Measurements from ENCODE around the gene QRSL1. TPM values are rescaled to one million over a fixed set of nuclear protein-coding genes. Genes with fewer than 3 reads are reported as not detected.

Gene QRSL1
- total and polyA plus RNA-seq, 2 donors (not counting 1 experiment from before 2014, with no cell fraction given), result 8.2 to 15.2 TPM

DNA sequence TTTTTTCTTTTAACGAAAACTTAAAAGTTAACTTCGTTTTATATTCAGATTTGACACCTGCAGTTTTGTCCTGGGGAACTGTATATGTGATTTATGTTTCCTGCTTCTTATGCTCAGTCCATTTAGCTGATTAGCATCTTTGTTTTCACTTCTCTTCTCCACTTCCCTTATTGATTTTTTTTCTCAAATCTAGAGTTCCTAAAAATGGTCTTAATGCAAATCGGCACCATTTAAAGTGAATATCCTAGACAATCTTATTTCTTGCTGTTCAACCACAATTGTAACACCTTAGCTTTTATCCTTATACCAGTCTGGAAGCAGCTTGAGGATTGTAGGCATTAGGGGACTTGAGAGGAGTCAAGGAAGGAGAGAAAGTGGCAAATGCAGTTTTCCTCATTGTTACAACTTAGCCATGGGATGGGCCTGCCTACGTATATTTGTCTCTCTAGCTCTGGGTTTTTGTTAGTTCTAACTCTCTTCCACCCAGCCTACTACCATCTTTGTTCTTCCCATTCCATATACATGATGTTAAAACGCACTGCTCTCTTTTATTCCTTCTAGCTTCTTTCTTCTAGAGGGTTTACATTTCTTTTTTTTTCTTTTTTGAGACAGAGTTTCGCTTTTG lies 8.5 kb downstream of the QRSL1 start:
- Histone ChIP-seq H3K9ac (ENCODE audit: insufficient read depth, low read length) (no peak overlapping the region), H3K4me3 (replicated peaks in 1 of 4; ENCODE audit: control extremely low read depth in 1 of 4, insufficient read depth in 1 of 4, low read depth in 3 of 4, low read length in 4 of 4) (no peak overlapping the region), H4K20me1 (ENCODE audit: control insufficient read depth, extremely low read depth, insufficient read depth, low read length) (no peaks in the 10 kb centered on the region), H3K79me2 (ENCODE audit: control insufficient read depth, insufficient read depth, low read length) (peaks cover 8% of the 10 kb centered on the region), H3K4me1 (ENCODE audit: control insufficient read depth, extremely low read depth, insufficient read depth, low read length) (no peaks in the 10 kb centered on the region), H3K27me3 (ENCODE audit: control insufficient read depth, insufficient read depth, low read length) (no peaks in the 10 kb centered on the region), H3K4me2 (ENCODE audit: extremely low read depth, insufficient read depth, low read length) (no peak overlapping the region), H2AFZ (ENCODE audit: low read length) (no peak overlapping the region), H3K27ac (ENCODE audit: insufficient read depth, low read length) (no peak overlapping the region), H3K36me3 (ENCODE audit: control insufficient read depth, insufficient read depth, low read length) (no peaks in the 10 kb centered on the region), H3K9me3 (ENCODE audit: control insufficient read depth, insufficient read depth, low read depth, low read length) (no peaks in the 10 kb centered on the region)
- DNase-seq (ENCODE audit: low read depth in 2 of 2), result no peak
- TF ChIP-seq EZH2 (IDR thresholded peaks at IDR 0.05; ENCODE audit: low read length, missing control alignments), result no peak
- TF ChIP-seq, protein P1, sequence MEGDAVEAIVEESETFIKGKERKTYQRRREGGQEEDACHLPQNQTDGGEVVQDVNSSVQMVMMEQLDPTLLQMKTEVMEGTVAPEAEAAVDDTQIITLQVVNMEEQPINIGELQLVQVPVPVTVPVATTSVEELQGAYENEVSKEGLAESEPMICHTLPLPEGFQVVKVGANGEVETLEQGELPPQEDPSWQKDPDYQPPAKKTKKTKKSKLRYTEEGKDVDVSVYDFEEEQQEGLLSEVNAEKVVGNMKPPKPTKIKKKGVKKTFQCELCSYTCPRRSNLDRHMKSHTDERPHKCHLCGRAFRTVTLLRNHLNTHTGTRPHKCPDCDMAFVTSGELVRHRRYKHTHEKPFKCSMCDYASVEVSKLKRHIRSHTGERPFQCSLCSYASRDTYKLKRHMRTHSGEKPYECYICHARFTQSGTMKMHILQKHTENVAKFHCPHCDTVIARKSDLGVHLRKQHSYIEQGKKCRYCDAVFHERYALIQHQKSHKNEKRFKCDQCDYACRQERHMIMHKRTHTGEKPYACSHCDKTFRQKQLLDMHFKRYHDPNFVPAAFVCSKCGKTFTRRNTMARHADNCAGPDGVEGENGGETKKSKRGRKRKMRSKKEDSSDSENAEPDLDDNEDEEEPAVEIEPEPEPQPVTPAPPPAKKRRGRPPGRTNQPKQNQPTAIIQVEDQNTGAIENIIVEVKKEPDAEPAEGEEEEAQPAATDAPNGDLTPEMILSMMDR (conservative IDR thresholded peaks at IDR 0.05 in 1 of 2, IDR thresholded peaks at IDR 0.05 in 1 of 2; ENCODE audit: low read depth in 1 of 2, low read length in 2 of 2), result no peak

DNA sequence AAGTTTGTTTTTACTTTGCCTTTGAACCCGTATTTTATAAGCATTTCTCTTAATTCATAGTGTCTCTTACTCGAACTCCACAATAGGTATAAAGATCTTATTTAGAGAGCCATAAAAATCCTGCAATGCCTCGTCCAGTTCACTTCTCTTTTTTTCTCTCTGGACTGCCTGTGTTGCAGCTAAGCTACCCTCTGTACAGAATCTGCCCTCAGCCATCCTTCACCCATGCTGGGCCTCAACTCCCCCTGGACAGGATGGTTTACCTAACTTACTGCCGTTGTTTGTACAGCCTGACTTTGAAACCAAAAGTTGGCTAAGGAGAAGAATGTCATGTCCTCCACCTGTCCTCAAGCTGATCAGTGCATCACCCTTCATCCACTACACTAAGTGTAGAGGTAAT lies 10.4 kb downstream of the QRSL1 start:
- no peak overlapping the region for H3K4me2 ChIP-seq (ENCODE audit: extremely low read depth, insufficient read depth, low read length)
- H3K79me2 ChIP-seq (ENCODE audit: control insufficient read depth, insufficient read depth, low read length), result peaks cover 8% of the 10 kb centered on the region
- no peak overlapping the region for H3K4me3 ChIP-seq (replicated peaks in 1 of 4; ENCODE audit: control extremely low read depth in 1 of 4, insufficient read depth in 1 of 4, low read depth in 3 of 4, low read length in 4 of 4)
- H2AFZ ChIP-seq (ENCODE audit: low read length), result no peak overlapping the region
- no peak overlapping the region for H3K27ac ChIP-seq (ENCODE audit: insufficient read depth, low read length)
- TF ChIP-seq, protein P1 (conservative IDR thresholded peaks at IDR 0.05 in 1 of 2, IDR thresholded peaks at IDR 0.05 in 1 of 2; ENCODE audit: low read depth in 1 of 2, low read length in 2 of 2), result no peak
- TF ChIP-seq EZH2 (IDR thresholded peaks at IDR 0.05; ENCODE audit: low read length, missing control alignments), result no peak
- H3K9me3 ChIP-seq (ENCODE audit: control insufficient read depth, insufficient read depth, low read depth, low read length), result no peaks in the 10 kb centered on the region
- H3K36me3 ChIP-seq (ENCODE audit: control insufficient read depth, insufficient read depth, low read length), result no peaks in the 10 kb centered on the region
- no peak overlapping the region for H3K9ac ChIP-seq (ENCODE audit: insufficient read depth, low read length)
- H3K4me1 ChIP-seq (ENCODE audit: control insufficient read depth, extremely low read depth, insufficient read depth, low read length), result no peaks in the 10 kb centered on the region
- no peaks in the 10 kb centered on the region for H4K20me1 ChIP-seq (ENCODE audit: control insufficient read depth, extremely low read depth, insufficient read depth, low read length)
- H3K27me3 ChIP-seq (ENCODE audit: control insufficient read depth, insufficient read depth, low read length), result no peaks in the 10 kb centered on the region
- DNase-seq (ENCODE audit: low read depth in 2 of 2), result no peak

DNA sequence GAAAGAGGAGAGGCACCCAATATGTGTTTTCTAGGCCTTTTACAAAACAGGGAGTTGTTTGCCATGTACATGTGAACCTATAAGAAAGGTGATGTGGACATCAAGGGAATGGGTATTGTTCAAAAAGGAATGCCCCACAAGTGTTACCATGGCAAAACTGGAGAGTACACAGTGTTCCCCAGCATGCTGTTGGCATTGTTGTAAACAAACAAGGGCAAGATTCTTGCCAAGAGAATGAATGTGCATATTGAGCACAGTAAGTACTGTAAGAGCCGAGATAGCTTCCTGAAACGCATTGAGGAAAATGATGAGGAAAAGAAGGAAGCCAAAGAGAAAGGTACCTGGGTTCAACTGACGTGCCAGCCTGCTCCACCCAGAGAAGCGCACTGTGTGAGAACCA lies 13.1 kb downstream of the QRSL1 start:
- Histone ChIP-seq H3K4me2 (ENCODE audit: extremely low read depth, insufficient read depth, low read length) (no peak overlapping the region), H4K20me1 (ENCODE audit: control insufficient read depth, extremely low read depth, insufficient read depth, low read length) (no peaks in the 10 kb centered on the region), H3K4me1 (ENCODE audit: control insufficient read depth, extremely low read depth, insufficient read depth, low read length) (no peaks in the 10 kb centered on the region), H3K79me2 (ENCODE audit: control insufficient read depth, insufficient read depth, low read length) (no peaks in the 10 kb centered on the region), H3K9ac (ENCODE audit: insufficient read depth, low read length) (no peak overlapping the region), H3K4me3 (replicated peaks in 1 of 4; ENCODE audit: control extremely low read depth in 1 of 4, insufficient read depth in 1 of 4, low read depth in 3 of 4, low read length in 4 of 4) (no peak overlapping the region), H2AFZ (ENCODE audit: low read length) (no peak overlapping the region), H3K27ac (ENCODE audit: insufficient read depth, low read length) (no peak overlapping the region), H3K9me3 (ENCODE audit: control insufficient read depth, insufficient read depth, low read depth, low read length) (no peaks in the 10 kb centered on the region), H3K27me3 (ENCODE audit: control insufficient read depth, insufficient read depth, low read length) (no peaks in the 10 kb centered on the region), H3K36me3 (ENCODE audit: control insufficient read depth, insufficient read depth, low read length) (peaks cover 2% of the 10 kb centered on the region)
- DNase-seq (ENCODE audit: low read depth in 2 of 2), result no peak
- no peak for TF ChIP-seq EZH2 (IDR thresholded peaks at IDR 0.05; ENCODE audit: low read length, missing control alignments)
- TF ChIP-seq, protein P1 (conservative IDR thresholded peaks at IDR 0.05 in 1 of 2, IDR thresholded peaks at IDR 0.05 in 1 of 2; ENCODE audit: low read depth in 1 of 2, low read length in 2 of 2), result no peak
